ENCODE measurements around the gene ANGPTL8.

The ANGPTL8 gene

GRCh38 chr19:11238041-11238440 lies 1.4 kb upstream of the ANGPTL8 start:
- DNase-seq: no peak

DNA sequence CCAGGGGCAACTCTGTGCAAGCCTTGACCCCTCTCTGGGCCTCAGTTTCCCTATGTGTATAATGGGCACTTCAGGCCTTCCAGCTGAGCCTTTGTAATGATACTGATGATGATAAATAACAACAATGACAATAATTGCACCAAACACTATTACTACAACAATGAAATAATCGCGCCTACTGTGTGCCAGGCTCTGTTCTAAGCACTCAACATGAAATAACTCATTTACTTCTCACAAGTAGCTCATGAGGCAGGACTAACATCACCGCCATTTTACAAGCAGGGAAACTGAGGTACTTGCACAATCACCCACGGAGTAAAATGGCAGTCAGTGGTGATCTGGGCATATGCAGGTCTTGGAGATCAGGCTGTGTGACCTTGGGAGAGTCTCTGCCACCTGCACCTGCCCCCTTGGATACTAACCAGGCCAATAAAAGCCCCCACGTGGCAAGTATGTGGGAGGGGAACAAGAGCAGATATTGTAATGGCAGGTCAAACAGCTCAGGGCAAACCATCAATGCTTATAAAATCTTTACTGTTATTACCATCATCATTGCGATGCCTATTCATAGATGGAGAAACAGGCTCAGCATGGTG lies 540 bp upstream of the ANGPTL8 start:
- no peak for DNase-seq

DNA sequence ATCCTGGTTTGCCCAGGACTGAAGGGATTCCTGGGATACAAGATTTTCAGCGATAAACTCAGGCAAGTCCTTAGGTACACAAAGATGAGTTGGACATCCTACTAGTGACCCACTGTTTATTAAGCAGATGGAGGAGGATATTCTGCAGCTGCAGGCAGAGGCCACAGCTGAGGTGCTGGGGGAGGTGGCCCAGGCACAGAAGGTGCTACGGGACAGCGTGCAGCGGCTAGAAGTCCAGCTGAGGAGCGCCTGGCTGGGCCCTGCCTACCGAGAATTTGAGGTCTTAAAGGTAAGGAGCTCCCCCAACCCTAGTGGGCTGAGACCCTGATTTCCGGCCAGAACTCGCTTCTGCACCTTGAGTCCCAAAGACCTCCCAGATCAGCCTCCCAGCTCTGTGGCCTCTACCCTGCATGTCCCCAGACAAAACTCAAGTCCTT lies 607 bp downstream of the ANGPTL8 start:
- no peak for DNase-seq

DNA sequence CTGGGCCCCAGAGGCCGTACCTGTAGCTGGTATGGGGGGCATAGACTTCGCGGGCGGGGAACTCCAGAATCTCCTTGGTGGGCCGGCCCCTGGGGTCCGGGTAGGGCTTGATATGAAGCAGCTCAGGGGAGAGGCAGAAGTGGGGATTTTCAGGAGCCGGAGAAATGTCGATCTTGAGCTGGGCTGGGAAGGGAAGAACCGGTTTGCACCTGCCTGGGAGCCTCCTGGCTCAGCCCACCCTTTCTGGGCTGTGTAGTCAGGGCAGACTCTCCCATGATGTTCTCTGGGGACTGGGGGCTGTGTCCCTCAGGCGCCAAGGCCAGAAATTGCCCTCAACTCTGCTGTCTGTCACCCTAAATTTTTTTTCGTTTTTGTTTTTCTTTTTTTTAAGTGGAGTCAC lies 2.6 kb downstream of the ANGPTL8 start:
- no peak for DNase-seq

DNA sequence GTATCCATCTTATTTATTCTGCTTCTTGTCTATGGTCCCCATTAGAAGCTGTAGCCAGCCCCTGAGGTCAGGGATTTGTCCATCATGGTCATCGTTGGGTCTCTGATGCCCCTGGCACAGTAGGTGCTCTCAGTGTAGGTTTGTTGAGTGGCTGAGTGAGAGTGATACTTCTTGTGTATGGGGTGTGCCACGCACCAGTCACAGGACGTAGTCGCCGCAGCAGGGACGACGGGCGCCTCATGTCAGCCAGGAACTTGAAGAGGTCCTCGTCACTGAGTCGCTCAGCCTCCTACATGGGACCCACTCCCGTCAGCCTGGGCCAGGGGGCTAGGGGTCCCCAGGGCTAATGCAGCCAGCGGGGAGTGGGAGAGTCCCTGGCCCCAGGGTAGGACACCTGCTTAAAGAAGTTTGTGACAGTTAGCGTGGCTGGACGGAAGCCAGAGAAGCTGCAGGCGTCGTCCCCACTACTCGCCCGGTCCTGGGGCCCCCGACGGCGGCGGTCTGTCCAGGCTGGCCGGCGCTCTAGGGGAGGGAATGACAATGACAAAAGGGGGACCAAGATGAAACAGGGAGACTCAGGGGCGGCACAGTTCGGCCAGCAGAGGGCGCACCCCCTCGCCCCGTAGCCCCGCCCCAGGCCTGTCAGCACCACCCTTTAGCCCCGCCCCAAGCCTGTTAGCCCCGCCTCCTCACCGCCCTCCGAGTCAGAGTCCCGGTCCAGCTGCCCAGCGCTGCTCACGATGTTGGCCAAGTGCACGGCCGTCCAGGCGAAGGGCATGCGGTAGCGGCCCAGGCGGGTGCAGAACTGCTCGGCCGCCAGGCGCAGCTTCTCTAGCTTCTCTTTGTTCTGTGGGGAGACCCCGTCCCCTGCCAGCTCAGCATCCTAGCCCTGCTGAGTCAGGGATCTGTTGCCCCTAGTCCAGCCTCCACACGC lies 3.7 kb downstream of the ANGPTL8 start:
- no peak for DNase-seq

GRCh38 chr19:11243798-11244169 lies 4.4 kb downstream of the ANGPTL8 start:
- DNase-seq: no peak

DNA sequence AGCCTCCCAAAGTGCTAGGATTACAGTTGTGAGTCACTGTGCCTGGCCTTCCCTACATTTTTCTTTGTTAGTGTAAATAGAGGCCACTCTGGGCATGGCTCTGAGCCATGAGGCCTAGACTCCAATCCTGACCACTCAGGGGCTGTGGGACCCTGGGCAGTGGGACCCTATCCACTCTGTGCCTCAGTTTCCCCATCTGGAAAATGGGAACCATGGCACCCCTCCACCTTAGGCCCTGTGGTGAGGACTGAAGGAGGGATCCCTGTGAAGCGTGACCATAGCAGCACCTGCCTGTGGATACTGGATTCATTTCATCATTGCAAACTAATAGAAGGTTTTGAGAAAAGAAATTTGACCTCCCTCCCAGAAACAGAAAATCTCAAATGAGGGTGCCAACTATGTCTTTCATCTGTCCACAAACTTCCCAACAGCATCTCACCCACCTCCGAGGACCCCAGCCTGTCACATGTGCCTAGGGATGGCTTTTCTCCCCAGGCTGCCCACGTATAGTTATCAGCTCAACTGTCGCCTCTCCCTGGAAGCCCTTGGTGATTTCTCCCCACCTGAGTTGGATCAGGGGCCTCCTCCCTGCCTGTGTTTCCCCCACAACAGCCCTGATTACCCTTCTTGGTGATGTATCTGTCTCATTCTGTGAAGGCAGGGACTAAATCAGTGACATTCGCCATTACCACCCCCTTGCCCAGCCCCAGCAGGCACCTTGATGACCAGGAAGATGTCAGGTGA lies 5.6 kb downstream of the ANGPTL8 start:
- DNase-seq: no peak

DNA sequence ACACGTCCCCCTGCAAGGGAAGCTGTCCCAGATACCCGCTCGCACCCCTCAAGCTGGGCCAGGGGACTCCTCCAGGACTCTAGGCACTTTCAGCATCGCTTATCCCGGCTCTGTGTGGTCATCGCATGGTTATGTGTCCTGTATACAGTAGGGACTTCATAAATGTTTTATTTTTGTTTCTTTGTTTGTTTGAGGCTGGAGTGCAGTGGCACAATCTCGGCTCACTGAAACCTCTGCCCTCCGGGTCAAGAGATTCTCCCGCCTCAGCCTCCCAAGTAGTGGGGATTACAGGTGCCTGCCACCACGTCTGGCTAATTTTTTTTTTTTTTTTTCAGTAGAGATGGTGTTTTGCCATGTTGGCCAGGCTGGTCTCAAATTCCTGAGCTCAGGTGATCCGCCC lies 7.5 kb downstream of the ANGPTL8 start:
- no peak for DNase-seq

DNA sequence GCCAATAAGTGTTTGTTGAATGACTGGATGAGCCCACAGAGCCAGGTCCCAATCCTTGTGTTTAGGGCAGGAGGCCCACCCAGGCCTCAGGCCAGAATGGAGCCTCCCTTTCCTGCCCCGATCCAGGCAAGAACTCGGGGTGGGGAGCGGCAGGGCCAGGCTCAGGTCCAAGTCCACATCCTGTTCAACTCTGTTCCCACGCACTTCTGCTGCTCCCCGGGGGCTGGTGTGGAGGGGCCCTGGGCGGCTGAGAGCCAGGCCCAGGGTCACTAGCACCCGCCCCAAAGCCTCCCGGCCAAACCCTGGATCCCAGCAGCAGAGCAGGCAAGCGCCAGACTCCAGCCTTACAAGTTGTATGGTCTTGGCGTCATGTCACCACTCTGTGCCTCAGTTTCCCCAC lies 8.0 kb downstream of the ANGPTL8 start:
- no peak for DNase-seq

GRCh38 chr19:11247934-11248333 lies 8.5 kb downstream of the ANGPTL8 start:
- no peak for DNase-seq

DNA sequence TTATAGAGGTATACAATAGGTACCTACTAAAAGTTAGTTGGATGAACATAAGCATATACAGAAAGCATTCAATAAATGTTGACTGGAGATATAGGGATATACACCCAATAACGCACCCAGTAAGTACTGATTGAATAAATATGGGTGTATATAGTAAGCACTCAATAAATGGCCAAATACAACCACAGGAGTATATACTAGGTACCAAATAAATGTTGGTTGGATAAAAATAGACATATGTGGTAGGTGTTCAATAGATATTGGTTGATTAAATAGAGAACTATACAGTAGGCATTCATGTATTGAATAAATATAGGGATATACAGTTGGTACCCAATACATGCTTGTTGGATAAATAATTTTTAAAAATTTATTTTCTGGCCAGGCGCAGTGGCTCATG lies 9.4 kb downstream of the ANGPTL8 start:
- DNase-seq: no peak

DNA sequence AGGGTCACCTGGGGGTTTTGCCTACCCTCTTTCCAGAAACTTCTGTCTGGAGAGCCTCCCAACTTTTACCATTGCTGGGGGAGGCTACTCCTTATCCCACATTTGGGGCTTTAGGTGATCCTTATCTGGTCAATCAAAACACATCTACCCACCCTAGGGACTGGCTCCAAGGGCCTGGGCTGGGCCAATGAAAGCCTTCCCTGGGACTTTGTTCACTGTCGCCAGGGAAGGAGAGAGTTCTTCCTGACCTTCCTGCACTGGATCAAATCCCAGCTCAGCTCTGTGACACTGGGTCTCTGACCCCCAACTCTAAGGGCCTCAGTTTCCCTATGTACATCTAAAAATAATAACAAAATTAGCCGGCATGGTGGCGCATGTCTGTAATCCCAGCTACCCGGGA lies 11.8 kb downstream of the ANGPTL8 start:
- no peak for DNase-seq

GRCh38 chr19:11251650-11252314 lies 12.4 kb downstream of the ANGPTL8 start:
- no peak for DNase-seq

DNA sequence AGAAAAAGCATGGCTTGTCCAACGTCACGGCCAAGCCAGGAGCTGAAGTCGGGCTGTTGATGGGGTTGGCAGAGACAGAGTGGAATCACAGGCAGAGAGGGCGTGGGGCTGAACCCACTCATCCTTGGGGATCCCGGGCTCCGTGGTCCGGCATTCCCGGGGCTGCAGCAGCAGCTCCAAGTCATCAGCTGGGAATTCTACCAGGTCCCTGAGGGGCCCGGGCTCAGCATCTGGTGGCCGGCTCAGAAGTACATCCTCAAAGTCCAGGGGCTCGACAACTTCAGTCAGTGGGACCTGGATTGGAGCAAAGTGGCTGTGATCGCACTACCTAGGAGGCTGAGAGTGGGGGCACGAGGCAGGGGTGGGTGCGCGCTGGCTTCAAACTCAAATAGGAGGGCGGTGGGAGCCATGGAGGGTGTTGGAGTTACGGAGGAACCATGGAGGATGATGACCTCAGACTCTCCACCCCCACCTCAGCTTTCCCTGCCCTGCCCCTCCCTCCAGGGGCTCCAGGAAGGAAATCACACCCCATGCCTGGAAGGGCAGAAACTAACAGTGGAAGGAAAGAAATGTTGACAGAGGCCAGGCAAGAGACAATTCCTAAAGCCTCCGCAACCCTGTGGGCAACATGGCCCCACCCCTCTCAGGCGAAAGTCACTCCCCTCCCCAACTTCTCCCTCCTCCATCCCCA lies 13.4 kb downstream of the ANGPTL8 start:
- no peak for DNase-seq

DNA sequence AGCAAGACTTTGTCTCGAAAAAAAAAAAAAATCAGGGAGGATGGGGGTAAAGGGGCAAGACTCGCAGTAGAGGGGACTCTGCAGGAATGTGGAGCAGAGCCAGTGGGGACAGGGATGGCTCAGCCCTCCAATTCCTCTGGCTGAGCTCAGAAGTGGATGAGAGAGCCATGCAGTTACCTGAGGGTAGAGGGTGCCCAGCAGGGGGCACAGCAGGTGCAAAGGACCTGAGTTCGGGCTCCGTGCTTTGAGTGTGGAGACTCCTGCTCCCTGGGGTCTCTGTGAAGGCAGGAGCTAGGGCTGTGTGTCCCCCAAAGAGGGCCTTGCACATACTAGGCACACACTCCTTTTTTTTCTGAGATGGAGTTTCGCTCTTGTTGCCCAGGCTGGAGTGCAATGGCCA lies 15.2 kb downstream of the ANGPTL8 start:
- no peak for DNase-seq

DNA sequence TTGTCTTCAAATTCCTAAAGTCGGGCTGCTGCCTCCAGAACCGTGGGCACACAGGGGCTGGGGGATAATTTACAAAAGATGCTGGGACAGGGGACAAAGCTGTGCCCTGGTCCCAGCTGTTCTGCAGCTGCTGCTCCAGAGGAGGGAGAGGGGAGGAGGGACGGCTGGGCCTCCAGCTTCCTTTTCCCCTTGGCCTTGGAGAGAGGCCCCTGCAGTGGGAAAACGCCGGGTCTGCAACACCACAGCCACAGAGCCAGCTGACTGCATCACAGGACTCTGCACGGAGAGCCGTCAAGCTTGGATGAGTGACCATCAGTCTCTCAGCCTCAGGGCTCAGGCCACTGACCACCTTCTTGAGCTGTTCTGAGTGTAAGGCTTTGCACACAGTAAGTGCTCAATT lies 16.8 kb downstream of the ANGPTL8 start:
- DNase-seq: no peak

DNA sequence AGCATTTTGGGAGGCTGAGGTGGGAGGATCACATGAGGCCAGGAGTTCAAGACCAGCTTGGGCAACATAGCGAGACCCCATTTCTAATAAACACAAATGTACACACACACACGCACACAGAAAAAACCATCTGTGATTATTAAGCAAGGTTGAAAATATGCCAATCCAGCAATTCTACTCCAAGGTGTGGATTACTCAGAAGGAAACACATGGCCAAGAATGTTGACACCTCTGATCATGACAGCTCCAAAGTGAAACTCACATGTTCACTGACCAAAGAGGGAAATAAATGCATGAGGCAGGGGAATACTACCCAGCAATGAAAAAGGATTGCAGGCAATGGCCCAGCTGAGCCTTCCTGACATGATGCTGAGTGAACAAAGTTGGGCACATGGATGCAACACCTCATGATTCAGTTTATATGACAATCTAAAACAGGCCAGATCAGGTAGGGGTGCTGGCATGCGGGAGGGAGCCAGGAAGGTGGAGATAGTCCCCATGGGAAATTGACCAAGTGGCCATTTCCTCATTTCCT lies 18.5 kb downstream of the ANGPTL8 start:
- DNase-seq: no peak

DNA sequence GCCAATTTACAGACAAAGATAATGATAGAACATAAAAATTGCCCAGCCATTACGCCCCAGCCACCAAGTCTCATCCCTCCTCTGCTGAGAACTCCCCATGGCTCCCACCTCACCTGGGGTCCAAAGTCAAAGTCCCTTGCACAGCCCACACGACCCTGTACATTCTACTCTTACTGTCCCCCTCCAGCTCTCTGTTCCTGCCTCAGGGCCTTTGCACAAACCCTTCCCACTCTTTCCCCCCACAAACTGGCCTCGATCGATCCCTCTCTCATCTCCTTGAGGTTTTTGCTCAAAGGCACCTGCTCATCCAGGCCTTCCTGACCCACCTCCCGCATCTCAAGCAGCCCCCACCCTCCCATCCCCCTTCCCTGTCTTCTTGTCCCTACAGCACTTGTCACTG lies 21.6 kb downstream of the ANGPTL8 start:
- DNase-seq: no peak

- DNase-seq: no peak
These were observed 22.1 kb downstream of the ANGPTL8 start for GRCh38 chr19:11261431-11261970.

GRCh38 chr19:11261971-11262839 lies 22.8 kb downstream of the ANGPTL8 start, which contains the start of gene DOCK6:
Gene DOCK6, minus strand, starts transcription at chr19:11262524. Its CDS starts 84 bp downstream, at chr19:11262440.
- no peak for DNase-seq

DNA sequence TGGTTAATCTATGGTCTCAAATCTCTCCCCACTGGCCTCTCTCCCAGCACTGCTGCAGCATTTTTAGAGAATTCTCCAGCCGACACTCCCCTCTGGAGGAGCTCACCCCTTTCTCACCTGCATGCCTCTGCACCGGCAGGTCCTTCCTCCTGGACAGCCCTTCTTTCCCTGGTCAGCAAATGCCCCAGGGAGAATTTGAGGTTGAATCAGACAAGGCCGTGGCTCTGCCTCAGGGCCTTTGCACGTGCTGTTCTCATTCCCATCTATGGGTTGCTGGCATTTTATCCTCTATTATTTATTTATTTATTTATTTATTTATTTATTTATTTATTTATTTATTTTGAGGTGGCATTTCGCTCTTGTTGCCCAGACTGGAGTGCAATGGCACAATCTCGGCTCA lies 24.3 kb downstream of the ANGPTL8 start:
- DNase-seq: no peak
